ENCODE measurements around the gene GABRA4.

Gene GABRA4

DNA sequence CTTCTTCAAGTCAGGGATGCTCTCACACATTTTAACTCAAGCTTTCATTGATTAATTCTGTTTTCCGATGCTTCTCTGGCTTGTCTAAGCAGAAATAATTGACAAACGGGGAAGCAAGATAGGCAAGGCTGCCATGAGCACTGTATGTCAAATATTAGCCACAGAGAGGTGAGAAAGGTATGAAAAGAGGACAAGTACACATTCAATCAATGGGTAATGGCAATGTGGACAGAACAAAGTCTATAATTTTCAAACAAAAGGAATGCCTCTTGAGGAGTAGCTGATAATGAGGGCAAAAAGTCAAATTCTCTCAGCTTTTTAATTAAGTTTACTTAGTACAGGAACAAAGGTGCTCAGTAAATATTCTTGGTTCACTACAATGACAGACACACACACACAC is 104.0 kb downstream of the GABRA4 start:
- Histone ChIP-seq H3K27me3 (no peaks in the 10 kb centered on the region), H3K4me1 (no peaks in the 10 kb centered on the region), H3K9me3 (no peaks in the 10 kb centered on the region), H3K4me3 (no peak overlapping the region), H3K27ac (no peak overlapping the region), H3K36me3 (no peaks in the 10 kb centered on the region)
- TF ChIP-seq, protein P1, sequence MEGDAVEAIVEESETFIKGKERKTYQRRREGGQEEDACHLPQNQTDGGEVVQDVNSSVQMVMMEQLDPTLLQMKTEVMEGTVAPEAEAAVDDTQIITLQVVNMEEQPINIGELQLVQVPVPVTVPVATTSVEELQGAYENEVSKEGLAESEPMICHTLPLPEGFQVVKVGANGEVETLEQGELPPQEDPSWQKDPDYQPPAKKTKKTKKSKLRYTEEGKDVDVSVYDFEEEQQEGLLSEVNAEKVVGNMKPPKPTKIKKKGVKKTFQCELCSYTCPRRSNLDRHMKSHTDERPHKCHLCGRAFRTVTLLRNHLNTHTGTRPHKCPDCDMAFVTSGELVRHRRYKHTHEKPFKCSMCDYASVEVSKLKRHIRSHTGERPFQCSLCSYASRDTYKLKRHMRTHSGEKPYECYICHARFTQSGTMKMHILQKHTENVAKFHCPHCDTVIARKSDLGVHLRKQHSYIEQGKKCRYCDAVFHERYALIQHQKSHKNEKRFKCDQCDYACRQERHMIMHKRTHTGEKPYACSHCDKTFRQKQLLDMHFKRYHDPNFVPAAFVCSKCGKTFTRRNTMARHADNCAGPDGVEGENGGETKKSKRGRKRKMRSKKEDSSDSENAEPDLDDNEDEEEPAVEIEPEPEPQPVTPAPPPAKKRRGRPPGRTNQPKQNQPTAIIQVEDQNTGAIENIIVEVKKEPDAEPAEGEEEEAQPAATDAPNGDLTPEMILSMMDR (IDR thresholded peaks at IDR 0.05), result no peak
- intact Hi-C loops (cut with DNase I; ENCODE audit: low total_unique reads), result no loop called here
- DNase-seq, result no peak

DNA sequence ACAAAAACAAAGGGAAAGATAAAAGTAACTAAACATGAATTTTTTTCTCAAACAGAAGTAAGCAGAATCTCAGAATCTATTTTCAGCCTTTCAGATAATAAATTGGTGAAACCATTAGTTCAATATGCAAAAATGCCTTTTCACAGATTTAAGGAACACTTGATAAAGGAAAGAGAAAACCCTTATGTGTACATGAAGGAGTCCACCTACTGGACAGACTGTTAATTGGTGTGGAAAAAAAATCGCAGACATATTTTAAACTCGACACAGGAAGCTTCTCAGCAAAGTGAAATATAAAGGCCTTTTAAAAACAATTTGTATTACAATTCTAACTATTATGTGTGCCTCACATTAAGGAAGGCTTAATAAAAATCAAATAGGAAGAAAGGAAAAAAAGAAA is 106.7 kb downstream of the GABRA4 start:
- Histone ChIP-seq H3K36me3 (no peaks in the 10 kb centered on the region), H3K4me1 (no peaks in the 10 kb centered on the region), H3K27me3 (no peaks in the 10 kb centered on the region), H3K9me3 (no peaks in the 10 kb centered on the region), H3K4me3 (no peak overlapping the region), H3K27ac (no peak overlapping the region)
- intact Hi-C loops (cut with DNase I; ENCODE audit: low total_unique reads), result no loop called here
- TF ChIP-seq, protein P1 (IDR thresholded peaks at IDR 0.05), result peak; percentile 37 to 45
- DNase-seq, result no peak

DNA sequence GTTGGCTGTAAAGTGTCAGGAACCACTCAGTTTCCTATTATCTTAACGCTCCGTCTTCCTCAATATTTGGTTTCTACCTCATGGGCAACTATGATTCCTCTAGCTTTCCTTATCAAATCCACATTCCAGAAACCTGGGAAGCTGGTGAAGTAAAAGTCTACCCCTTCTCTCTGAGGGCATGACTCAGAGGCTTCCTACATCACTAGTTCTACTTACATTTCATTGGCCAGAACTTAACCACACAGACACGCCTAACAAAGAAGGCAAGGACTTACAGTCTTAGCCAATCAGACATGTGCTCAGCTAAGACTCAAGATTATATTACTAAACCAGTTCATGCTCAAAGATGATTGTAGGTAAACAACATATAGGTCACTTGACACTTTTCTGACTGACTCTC is 114.7 kb downstream of the GABRA4 start:
- Histone ChIP-seq H3K4me1 (no peaks in the 10 kb centered on the region), H3K27ac (no peak overlapping the region), H3K36me3 (no peaks in the 10 kb centered on the region), H3K4me3 (no peak overlapping the region), H3K9me3 (no peaks in the 10 kb centered on the region), H3K27me3 (no peaks in the 10 kb centered on the region)
- TF ChIP-seq, protein P1 (IDR thresholded peaks at IDR 0.05), result no peak
- no peak for DNase-seq
- intact Hi-C loops (cut with DNase I; ENCODE audit: low total_unique reads), result no loop called here

DNA sequence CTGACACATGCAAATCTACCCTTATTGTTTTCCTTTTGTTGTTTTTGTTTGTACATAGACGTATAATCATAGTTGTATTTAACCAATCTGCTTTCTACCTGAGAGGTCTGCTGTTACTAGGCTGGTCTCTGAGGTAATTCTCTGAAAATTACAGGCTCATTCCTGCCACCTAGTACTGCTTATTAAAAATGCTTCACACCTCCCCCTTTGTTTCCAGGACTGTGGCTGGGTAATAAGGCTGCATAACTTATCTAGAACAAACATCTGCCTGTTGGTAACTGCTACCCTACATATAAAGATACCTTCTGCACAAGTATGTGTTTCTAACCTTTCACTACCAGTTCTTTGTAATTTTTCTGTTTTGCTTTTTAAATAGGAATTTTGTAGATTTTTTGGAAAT is 118.6 kb downstream of the GABRA4 start:
- TF ChIP-seq, protein P1 (IDR thresholded peaks at IDR 0.05), result no peak
- no peaks in the 10 kb centered on the region for H3K27me3 ChIP-seq
- H3K36me3 ChIP-seq, result no peaks in the 10 kb centered on the region
- no peak overlapping the region for H3K4me3 ChIP-seq
- no peaks in the 10 kb centered on the region for H3K4me1 ChIP-seq
- no peak for DNase-seq
- no peaks in the 10 kb centered on the region for H3K9me3 ChIP-seq
- intact Hi-C loops (cut with DNase I; ENCODE audit: low total_unique reads), result no loop called here
- no peak overlapping the region for H3K27ac ChIP-seq

DNA sequence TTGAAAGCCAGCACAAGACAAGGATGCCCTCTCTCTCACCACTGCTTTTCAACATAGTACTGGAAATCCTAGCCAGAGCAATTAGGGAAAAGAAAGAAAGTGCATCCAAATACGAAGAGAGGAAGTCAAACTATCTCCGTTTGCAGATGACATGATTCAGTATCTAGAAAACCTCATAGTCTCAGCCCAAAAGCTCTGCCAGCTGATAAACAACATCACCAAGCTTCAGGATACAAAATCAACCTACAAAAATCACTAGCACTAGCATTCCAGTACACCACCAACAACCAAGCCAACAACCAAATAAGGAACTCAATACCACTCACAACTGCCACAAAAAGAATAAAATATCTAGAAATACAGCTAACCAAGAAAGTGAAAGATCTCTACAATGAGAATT is 123.0 kb downstream of the GABRA4 start:
- no peaks in the 10 kb centered on the region for H3K27me3 ChIP-seq
- TF ChIP-seq, protein P1 (IDR thresholded peaks at IDR 0.05), result no peak
- intact Hi-C loops (cut with DNase I; ENCODE audit: low total_unique reads), result no loop called here

More for the DNA sequence above, 123.0 kb downstream of the GABRA4 start:
- H3K9me3 ChIP-seq, result no peaks in the 10 kb centered on the region
- no peak overlapping the region for H3K27ac ChIP-seq
- H3K4me3 ChIP-seq, result no peak overlapping the region
- no peaks in the 10 kb centered on the region for H3K4me1 ChIP-seq
- no peaks in the 10 kb centered on the region for H3K36me3 ChIP-seq
- no peak for DNase-seq

Measured in tibial artery (tissue), 4 donors.